Kidney tubule cell (primary cell): ENCODE results near the gene OR52E6.

Source experiments
- DNase-seq: peaks from one replicate; pipeline ENCODE4 v3.0.0-alpha.2; 2018; ENCODE audit warnings: low spot score

OR52E6 gene

DNA sequence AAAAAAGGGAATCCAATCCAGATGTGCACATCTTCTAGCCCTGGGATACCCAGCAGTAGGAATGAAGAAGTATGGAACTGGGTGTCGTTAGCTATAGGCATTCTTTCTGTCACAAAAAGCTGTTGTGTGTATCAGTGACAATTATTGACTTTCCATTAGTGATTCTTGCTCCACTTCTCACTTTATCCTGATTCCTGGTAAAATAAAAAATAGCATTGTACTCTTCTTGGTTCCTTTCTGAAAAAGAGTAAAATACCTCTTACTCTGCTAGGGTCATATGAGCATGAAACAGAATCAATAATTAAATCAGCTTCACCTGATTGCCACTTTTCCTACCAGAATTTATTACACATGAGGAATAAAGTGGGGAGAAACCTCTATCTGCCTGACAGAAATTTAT, at the start of gene OR52E6:
TSS of gene OR52E6 (minus strand) at position 101 of the 400 bp plus-strand sequence. CDS start at position 101, 0 bp downstream.
- DNase-seq, result no peak

- peak; percentile 24 for DNase-seq
These were observed 49.6 kb upstream of the OR52E6 start for GRCh38 chr11:5891216-5891800.

- DNase-seq, result no peak
These were observed 46.0 kb upstream of the OR52E6 start for GRCh38 chr11:5887661-5888060.

DNA sequence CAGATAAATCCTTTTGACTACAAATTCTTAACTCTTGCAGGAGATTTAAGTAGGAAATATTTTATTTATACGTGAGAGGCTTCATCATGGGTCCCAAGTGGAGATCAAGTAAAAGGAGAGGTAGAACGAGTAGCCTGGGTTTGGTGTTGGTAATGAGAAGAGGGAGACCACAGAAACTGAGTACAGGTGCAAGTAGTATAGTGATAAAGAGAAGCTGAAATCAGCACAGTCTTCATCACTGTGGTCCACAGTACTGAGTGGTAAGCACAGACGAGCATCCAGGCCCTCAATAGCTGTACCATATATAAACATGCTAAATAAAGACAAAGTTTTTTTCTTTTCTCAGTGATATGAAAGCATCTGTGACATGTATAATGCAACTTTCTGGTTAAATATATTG, 45.5 kb upstream of the OR52E6 start:
- no peak for DNase-seq

DNA sequence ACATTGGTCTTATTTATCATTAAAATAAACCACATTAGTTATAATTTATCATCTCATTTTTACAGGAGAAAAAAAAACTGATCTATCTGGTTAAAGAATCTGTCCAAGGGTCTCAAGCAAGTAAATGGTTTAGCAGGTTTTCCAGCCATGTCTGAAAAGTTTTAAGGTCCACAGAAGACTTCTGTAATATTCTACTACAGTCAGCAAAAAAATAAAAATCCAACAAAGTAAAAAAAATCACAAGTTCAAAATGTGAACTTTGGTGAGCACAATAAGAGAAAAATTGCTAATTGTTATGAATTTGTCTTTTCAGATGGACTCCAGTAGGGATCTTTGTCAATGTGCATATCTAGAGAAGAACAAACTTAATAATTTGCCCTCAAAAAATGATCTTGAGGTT, 40.1 kb upstream of the OR52E6 start:
- no peak for DNase-seq

- no peak for DNase-seq
These were observed 38.6 kb upstream of the OR52E6 start, which contains the start of gene OR52E4 for GRCh38 chr11:5880329-5880728. OR52E4 (plus strand) TSS chr11:5880629; CDS start chr11:5884293, 3,664 bp downstream.

GRCh38 chr11:5878564-5878963, 36.9 kb upstream of the OR52E6 start:
- DNase-seq, result no peak

- no peak for DNase-seq
These were observed 24.1 kb upstream of the OR52E6 start for GRCh38 chr11:5865826-5866225.

- DNase-seq, result no peak
These were observed 15.9 kb upstream of the OR52E6 start, which contains the start of gene OR52E8 for GRCh38 chr11:5857590-5857989. OR52E8 (minus strand) TSS chr11:5857690; CDS start chr11:5857690, 0 bp downstream.

- DNase-seq, result no peak
These were observed 9.3 kb upstream of the OR52E6 start for GRCh38 chr11:5851002-5851401.

- no peak for DNase-seq
These were observed 6.0 kb upstream of the OR52E6 start for GRCh38 chr11:5847711-5848110.

GRCh38 chr11:5846701-5847100, 5.0 kb upstream of the OR52E6 start:
- no peak for DNase-seq

DNA sequence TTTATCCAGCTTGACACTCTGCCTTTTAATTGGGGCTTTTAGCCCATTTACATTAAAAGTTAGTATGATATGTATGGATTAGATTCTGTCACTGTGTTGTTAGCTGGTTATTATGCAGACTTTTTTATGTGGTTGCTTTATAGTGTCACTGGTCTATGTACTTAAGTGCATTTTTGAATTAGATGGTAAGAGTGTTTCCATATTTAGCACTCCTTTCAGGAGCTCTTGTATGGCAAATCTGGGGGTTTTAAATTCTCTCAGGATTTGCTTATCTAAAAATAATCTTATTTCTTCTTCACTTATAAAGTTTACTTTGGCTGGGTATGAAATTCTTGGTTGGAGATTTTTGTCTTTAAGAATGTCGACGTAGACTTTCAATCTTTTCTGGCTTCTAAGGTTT, 4.0 kb downstream of the OR52E6 start:
- DNase-seq, result no peak

GRCh38 chr11:5833446-5833845, 8.3 kb downstream of the OR52E6 start:
- DNase-seq, result no peak

DNA sequence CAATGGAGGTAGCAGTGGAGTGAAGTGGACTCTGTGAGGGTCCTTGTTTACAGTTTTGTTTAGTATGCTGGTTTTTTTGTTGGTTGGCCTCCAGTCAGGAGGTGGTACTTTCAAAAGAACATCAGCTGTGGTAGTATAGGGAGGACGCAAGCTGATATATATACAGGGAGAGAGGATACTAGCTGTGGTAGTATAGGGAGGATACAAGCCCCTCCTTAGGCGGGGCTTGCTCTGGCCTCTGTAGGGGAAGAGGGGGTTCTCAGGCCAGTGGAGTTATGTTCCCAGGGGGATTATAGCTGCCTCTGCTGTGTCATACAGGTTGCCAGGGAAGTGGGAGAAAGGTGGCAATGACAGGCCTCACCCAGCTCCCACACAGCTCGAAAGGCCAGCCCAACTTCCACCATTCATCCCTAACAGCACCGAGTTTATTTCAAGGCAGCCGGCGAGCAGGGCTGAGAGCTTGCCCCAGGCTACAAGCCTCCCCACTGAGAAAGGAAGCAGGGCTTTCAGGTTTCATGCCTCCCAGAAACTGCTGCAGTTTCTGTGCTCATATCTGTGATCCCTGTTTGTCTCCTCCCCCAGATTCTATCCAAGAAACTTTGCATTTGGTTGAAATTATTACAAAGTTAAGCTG, 10.4 kb downstream of the OR52E6 start:
- no peak for DNase-seq

DNA sequence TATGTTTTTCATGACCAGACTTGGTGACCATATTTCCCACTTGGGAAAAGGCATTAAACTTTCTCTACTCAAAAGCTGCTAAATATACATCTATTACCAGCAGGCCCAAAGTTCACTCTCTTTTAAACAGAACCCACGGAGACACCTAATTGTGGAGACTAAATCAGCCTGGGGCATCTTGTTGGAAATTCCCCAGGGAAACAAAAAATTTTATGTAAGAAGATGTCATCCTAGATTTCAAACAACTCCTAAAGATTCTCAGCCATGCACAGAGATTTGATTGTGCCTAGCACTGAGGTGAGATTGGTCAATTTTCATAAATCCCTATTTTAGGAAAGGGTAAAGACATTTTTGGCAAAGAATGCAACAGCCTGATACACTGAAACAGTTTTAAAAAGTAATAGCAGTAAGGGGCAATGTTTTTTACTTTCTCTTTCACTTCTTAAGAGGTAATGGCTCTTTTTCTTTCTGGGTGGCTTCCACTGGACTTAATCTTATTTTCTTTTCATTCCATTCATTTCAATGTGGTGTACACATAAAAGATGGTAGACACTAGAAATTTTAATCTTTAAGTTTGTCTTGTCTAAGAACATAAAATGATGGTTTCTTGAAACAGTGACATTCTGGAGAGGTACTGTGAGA, 23.3 kb downstream of the OR52E6 start:
- no peak for DNase-seq

DNA sequence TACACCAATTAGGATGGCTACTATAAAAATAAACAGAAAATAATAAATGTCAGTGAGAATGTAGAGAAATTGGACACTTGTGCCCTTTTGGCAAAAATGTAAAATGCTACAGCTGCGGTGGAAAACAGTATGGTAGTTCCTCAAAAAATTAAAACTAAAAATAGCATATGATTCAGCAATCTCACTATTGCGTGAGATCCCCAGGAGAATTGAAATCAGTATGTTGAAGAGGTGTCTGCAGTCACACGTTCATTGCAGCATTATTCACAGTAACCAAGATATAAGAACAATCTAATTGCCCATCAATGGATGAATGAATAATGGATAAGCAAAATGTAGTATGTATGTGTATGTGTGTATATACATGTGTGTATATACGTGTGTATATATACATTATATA, 26.2 kb downstream of the OR52E6 start:
- DNase-seq, result no peak

DNA sequence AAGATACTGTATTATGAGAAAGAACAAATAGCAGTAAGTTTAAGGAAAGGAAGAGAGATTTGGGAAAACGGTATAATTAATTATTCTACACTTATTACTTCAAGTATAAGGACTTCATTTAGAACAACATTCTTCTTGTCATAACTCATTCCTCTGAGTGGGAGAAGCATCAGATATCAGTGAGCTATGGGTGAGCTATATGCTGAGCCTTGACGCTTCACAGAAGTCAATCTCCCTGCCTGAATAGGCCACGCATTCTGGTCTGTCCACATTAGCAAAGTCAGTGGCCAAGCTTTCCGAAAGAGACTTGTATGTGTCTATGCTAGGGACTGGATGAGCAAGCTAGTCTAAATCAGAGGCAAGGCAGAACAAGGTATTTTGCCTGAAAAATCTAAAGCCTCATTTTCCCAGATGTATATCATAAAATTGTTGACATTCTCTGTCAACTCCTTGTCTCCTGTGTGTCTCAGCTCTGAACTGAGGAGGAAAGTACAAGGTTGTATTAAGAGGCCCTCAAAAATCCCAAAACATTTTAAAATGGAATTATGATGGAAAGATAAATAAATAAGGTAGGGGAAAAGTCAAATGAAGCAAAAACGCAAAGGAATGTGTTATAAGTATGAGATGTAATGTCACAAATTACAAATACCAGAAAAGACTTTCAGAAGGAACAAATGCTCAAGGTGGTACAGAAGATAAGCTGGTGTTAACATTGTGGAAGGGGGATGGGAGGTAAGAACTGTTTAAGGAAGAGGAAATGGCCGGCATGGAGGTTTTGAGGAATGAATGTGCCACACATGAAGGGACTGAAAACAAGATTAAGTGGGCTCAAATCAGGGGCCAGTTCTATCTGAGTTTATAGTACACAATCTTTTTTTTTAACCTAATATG, 31.5 kb downstream of the OR52E6 start:
- no peak for DNase-seq

DNA sequence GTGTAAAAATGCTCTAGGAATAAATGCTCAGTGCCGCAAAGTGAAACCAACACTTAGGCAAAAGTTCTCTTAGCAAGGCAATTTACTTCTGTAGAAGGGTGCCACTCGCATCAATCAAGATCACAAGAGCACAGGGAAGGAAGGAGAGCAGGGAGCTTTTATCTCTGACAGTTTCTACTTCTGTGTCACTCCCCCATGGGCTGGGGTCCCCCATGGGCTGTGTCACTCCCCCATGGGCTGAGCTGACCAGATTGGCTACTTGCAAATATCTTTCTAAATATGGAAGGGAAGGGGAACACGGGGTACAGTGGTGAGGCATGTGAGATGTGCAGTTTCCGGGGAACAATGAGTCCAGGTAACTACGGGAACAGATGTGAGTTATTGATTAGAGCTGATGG, 32.6 kb downstream of the OR52E6 start:
- DNase-seq, result no peak

GRCh38 chr11:5808500-5809121, 33.1 kb downstream of the OR52E6 start, which contains the start of gene OR52N2:
OR52N2 (plus strand) TSS chr11:5808924; CDS start chr11:5820336, 11,412 bp downstream.
- peak; percentile 68 for DNase-seq

- no peak for DNase-seq
These were observed 34.1 kb downstream of the OR52E6 start for GRCh38 chr11:5807580-5807979.

DNA sequence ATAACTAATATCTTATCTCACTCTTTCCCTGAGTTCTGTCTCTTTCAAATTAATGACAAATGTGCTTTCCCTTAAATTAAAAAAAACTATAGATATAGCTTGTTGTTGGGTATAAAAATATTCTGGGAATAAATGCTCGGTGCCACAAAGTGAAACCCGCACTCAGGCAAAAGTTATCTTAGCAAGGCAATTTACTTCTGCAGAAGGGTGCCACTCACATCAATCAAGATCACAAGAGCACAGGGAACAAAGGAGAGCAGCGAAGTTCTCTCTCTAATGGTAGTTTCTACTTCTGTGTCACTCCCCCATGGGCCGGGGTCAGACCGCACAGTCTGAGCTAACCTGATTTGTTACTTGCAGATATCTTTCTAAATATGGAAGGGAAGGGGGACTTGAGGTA, 37.7 kb downstream of the OR52E6 start:
- no peak for DNase-seq
